Astrocyte (in vitro differentiated cells and primary cell): ENCODE results near the gene NPAS3. TPM values are rescaled to one million over a fixed set of nuclear protein-coding genes. Genes with fewer than 3 reads are reported as not detected.
A peak's percentile ranks its signal among the peaks of the same experiment; 100 is the strongest.

ENCODE experiments used
- DNase-seq: peaks from one replicate; pipeline ENCODE4 v3.0.0-alpha.2; 2010; ENCODE audit warnings: low read depth
- FAIRE-seq: peaks from 2 replicates; lab custom pipeline; 2011; peaks lifted over from hg19 to GRCh38; lab: Jason Lieb, UNC
- H2AFZ ChIP-seq: 2 replicates; pipeline ENCODE4 v1.6.0; 2012; ENCODE audit warnings: low read depth, low read length, inconsistent platforms
- H3K27ac ChIP-seq: 2 replicates; pipeline ENCODE4 v1.5.1; 2011; ENCODE audit warnings: low read depth, low read length, inconsistent platforms
- H3K27me3 ChIP-seq: 2 replicates; pipeline ENCODE4 v1.6.0; 2011; ENCODE audit warnings: low read length, inconsistent platforms; ENCODE audit not compliant: insufficient read depth
- H3K36me3 ChIP-seq: 2 replicates; pipeline ENCODE4 v1.5.1; 2011; ENCODE audit warnings: low read length, inconsistent platforms; ENCODE audit not compliant: insufficient read depth
- H3K4me1 ChIP-seq: 2 replicates; pipeline ENCODE4 v1.5.1; 2011; ENCODE audit warnings: low read length, inconsistent platforms; ENCODE audit not compliant: insufficient read depth
- H3K4me2 ChIP-seq: 2 replicates; pipeline ENCODE4 v1.6.0; 2012; ENCODE audit warnings: low read length, inconsistent platforms
- H3K4me3 ChIP-seq: 2 replicates; pipeline ENCODE4 v1.5.1; 2011; ENCODE audit warnings: low read depth, mild to moderate bottlenecking, low read length, inconsistent platforms; ENCODE audit not compliant: insufficient read depth
- H3K79me2 ChIP-seq: 2 replicates; pipeline ENCODE4 v1.6.0; 2012; ENCODE audit warnings: mild to moderate bottlenecking, low read length, inconsistent platforms; ENCODE audit not compliant: insufficient read depth
- H3K9ac ChIP-seq: 2 replicates; pipeline ENCODE4 v1.6.0; 2012; ENCODE audit warnings: mild to moderate bottlenecking, low read length, inconsistent platforms
- H3K9me3 ChIP-seq: 2 replicates; pipeline ENCODE4 v1.5.1; 2012; ENCODE audit warnings: low read depth, mild to moderate bottlenecking, low read length, inconsistent platforms; ENCODE audit not compliant: insufficient read depth
- H4K20me1 ChIP-seq: 2 replicates; pipeline ENCODE4 v1.6.0; 2012; ENCODE audit warnings: low read length, inconsistent platforms; ENCODE audit not compliant: insufficient read depth
- H3K27ac Mint-ChIP-seq: one replicate; pipeline ENCODE4 v1.8.0; 2021; ENCODE audit warnings: mild to moderate bottlenecking, mixed read lengths; ENCODE audit not compliant: unreplicated experiment
- H3K27me3 Mint-ChIP-seq: one replicate; pipeline ENCODE4 v1.8.0; 2021; ENCODE audit warnings: low read depth, mixed read lengths; ENCODE audit not compliant: unreplicated experiment
- H3K36me3 Mint-ChIP-seq: one replicate; pipeline ENCODE4 v1.8.0; 2021; ENCODE audit warnings: low read depth, mixed read lengths; ENCODE audit not compliant: unreplicated experiment
- H3K4me1 Mint-ChIP-seq: one replicate; pipeline ENCODE4 v1.8.0; 2021; ENCODE audit warnings: low read depth, mixed read lengths; ENCODE audit not compliant: unreplicated experiment
- H3K4me3 Mint-ChIP-seq: one replicate; pipeline ENCODE4 v1.8.0; 2021; ENCODE audit warnings: mild to moderate bottlenecking, moderate library complexity, mixed read lengths; ENCODE audit not compliant: unreplicated experiment
- H3K9me3 Mint-ChIP-seq: one replicate; pipeline ENCODE4 v1.8.0; 2021; ENCODE audit warnings: mild to moderate bottlenecking, mixed read lengths; ENCODE audit not compliant: unreplicated experiment
- EZH2 ChIP-seq: IDR thresholded peaks from 2 replicates; pipeline ENCODE4 v1.6.1; 2012; ENCODE audit warnings: mild to moderate bottlenecking, low read length, inconsistent platforms; ENCODE audit not compliant: insufficient read depth
- total RNA-seq: library from RNA; stranded (reverse); gene quantifications from 2 replicates; pipeline ENCODE4 v1.2.1, GENCODE V29; 2021
- TF ChIP-seq, protein P1 (sequence below): IDR thresholded peaks from 2 replicates; pipeline ENCODE4 v1.5.1; 2011; ENCODE audit warnings: low read depth, mild to moderate bottlenecking, inconsistent platforms, low read length, moderate library complexity; ENCODE audit not compliant: insufficient read depth

NPAS3 gene
- total RNA-seq, 1 donor from 2014 or later: 2.6 TPM

DNA sequence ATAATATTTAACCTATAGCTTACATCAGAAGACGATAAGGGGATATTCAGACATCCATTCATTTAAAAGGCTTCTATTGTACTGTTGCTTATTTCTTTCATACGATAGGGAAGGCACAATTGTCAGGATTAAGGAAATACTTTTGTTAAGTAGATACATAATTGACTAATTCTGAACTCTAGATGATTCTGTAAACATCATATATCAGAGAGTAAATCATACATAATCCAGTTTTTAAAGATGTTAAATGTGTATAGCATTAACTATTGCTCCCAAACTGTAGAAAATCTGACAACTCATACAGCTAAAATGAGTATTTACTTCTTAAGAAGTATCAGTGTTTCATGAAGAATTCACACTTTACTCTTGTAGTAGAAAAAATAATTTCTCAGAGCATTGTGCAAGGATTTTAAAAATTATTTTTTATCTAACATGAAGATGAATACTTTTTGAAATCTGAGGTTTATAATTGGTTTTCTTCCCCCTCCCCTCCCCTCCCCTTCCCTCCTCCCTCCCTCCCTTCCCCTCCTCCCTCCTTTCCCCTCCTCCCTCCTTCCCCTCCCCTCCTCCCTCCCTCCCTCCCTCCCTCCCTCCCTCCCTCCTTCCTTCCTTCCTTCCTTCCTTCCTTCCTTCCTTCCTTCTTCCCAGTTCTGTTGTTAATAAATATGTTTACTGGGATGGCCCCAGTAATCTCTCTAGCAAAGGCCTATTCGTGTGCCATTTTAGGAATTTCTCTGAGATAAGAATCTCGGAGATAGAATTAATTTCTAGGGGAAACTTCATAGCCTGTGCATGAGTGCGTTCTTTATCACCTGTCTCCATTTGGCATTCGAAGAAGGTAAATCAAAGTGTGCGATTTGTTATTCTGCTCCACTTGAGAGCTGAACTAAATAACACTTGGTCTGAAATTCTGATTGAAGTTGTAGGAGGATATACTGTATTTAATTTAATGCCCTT lies 2.3 kb downstream of the NPAS3 start:
- Mint-ChIP-seq H3K4me1 (no peaks in the 10 kb centered on the region), H3K4me3 (peak overlapping the region; percentile 92), H3K9me3 (no peaks in the 10 kb centered on the region), H3K27me3 (peaks cover 9% of the 10 kb centered on the region), H3K36me3 (no peaks in the 10 kb centered on the region), H3K27ac (no peak overlapping the region)
- FAIRE-seq (no peak), DNase-seq (no peak)
- Histone ChIP-seq H3K27me3 (peaks cover 16% of the 10 kb centered on the region), H3K4me3 (peak overlapping the region; percentile 67), H4K20me1 (peaks cover 13% of the 10 kb centered on the region), H3K36me3 (no peaks in the 10 kb centered on the region), H3K79me2 (peaks cover 37% of the 10 kb centered on the region), H2AFZ (no peak overlapping the region), H3K4me2 (peak overlapping the region; percentile 91), H3K9ac (peak overlapping the region; percentile 96), H3K4me1 (peaks cover 13% of the 10 kb centered on the region), H3K9me3 (no peaks in the 10 kb centered on the region), H3K27ac (no peak overlapping the region)
- TF ChIP-seq, protein P1, sequence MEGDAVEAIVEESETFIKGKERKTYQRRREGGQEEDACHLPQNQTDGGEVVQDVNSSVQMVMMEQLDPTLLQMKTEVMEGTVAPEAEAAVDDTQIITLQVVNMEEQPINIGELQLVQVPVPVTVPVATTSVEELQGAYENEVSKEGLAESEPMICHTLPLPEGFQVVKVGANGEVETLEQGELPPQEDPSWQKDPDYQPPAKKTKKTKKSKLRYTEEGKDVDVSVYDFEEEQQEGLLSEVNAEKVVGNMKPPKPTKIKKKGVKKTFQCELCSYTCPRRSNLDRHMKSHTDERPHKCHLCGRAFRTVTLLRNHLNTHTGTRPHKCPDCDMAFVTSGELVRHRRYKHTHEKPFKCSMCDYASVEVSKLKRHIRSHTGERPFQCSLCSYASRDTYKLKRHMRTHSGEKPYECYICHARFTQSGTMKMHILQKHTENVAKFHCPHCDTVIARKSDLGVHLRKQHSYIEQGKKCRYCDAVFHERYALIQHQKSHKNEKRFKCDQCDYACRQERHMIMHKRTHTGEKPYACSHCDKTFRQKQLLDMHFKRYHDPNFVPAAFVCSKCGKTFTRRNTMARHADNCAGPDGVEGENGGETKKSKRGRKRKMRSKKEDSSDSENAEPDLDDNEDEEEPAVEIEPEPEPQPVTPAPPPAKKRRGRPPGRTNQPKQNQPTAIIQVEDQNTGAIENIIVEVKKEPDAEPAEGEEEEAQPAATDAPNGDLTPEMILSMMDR: no peak

DNA sequence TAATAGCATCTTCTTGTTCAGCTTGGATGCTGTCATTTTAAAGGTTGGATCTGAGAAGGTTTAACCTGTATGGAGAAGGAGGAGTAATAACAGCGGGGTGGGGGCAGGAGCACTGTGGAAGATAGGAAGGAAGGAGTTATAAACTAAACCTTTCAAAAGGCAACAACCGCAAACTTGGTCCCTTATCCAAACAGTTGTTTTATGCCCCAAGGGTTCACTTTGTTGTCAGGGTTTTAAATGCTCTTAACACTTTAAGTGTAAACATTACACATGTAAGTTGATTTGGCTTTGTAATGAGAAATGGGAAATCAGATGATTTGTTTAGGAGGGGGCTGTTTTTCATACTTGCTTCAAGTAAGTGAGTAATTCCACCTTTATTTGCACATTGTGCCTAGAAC lies 3.0 kb downstream of the NPAS3 start:
- Mint-ChIP-seq H3K36me3 (no peaks in the 10 kb centered on the region), H3K27me3 (peaks cover 3% of the 10 kb centered on the region), H3K4me1 (no peaks in the 10 kb centered on the region), H3K9me3 (no peaks in the 10 kb centered on the region), H3K27ac (no peak overlapping the region), H3K4me3 (no peak overlapping the region)
- Histone ChIP-seq H3K27ac (no peak overlapping the region), H4K20me1 (peaks cover 10% of the 10 kb centered on the region), H3K79me2 (peaks cover 35% of the 10 kb centered on the region), H3K9me3 (no peaks in the 10 kb centered on the region), H3K36me3 (no peaks in the 10 kb centered on the region), H3K27me3 (peaks cover 9% of the 10 kb centered on the region), H3K4me2 (peak overlapping the region; percentile 17), H2AFZ (no peak overlapping the region), H3K9ac (no peak overlapping the region), H3K4me3 (no peak overlapping the region), H3K4me1 (peaks cover 13% of the 10 kb centered on the region)
- DNase-seq: no peak
- FAIRE-seq: no peak
- TF ChIP-seq EZH2: no peak
- TF ChIP-seq, protein P1: no peak

DNA sequence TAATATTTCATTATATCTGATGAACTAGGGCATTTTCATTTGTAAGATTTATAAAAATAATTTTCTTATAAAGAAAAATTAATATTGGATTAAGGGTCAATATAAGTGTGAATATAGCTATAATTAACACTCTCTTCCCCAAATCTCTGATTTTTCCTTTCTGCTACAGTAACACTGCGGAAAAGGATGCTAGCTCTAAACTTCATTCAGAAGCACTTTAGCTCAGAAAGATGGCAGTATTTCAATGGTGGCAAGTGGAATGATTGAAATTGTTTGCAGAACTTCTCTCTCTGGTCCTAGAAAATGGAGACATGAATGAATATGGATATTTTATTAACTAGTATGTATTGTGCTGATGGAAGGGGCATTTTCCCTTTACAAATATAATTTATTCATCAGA lies 8.4 kb downstream of the NPAS3 start:
- Histone ChIP-seq H3K4me1 (no peaks in the 10 kb centered on the region), H3K36me3 (no peaks in the 10 kb centered on the region), H4K20me1 (no peaks in the 10 kb centered on the region), H3K79me2 (peaks cover 25% of the 10 kb centered on the region), H3K4me2 (no peak overlapping the region), H3K27ac (no peak overlapping the region), H3K9me3 (no peaks in the 10 kb centered on the region), H3K4me3 (no peak overlapping the region), H3K27me3 (no peaks in the 10 kb centered on the region), H3K9ac (no peak overlapping the region), H2AFZ (no peak overlapping the region)
- no peaks in the 10 kb centered on the region for H3K9me3 Mint-ChIP-seq
- TF ChIP-seq, protein P1: no peak
- no peak for TF ChIP-seq EZH2
- no peak overlapping the region for H3K4me3 Mint-ChIP-seq
- no peaks in the 10 kb centered on the region for H3K4me1 Mint-ChIP-seq
- DNase-seq (no peak), FAIRE-seq (no peak)
- H3K27ac Mint-ChIP-seq: no peak overlapping the region
- no peaks in the 10 kb centered on the region for H3K27me3 Mint-ChIP-seq
- no peaks in the 10 kb centered on the region for H3K36me3 Mint-ChIP-seq
